Loucy (cell line): Measurements from ENCODE around the gene KLF3.

Experiments
- H2AFZ ChIP-seq: fragments of 200-600 bp; sonication (generic); 2 replicates; pipeline ENCODE4 v1.6.0; 2016; ENCODE audit warnings: antibody characterized with exemption, mild to moderate bottlenecking, low read length, moderate library complexity
- H3F3A ChIP-seq: fragments of 200-600 bp; 2 replicates; pipeline ENCODE4 v1.6.0; 2016; ENCODE audit warnings: antibody characterized with exemption, low read depth, mild to moderate bottlenecking
- H3K27me3 ChIP-seq: fragments of 200-600 bp; sonication (generic); 2 replicates; pipeline ENCODE4 v1.6.1; 2014; ENCODE audit warnings: low read length, mild to moderate bottlenecking; ENCODE audit not compliant: insufficient read depth, poor library complexity, severe bottlenecking
- H3K36me3 ChIP-seq: fragments of 200-600 bp; sonication (generic); 2 replicates; pipeline ENCODE4 v1.6.1; 2016; ENCODE audit warnings: low read length; ENCODE audit not compliant: insufficient read depth
- H3K4me1 ChIP-seq: fragments of 200-600 bp; sonication (generic); 2 replicates; pipeline ENCODE4 v1.5.1; 2014; ENCODE audit warnings: low read length, mild to moderate bottlenecking; ENCODE audit not compliant: insufficient read depth, poor library complexity, severe bottlenecking
- H3K4me2 ChIP-seq: fragments of 200-600 bp; sonication (generic); 2 replicates; pipeline ENCODE4 v1.6.0; 2014; ENCODE audit warnings: antibody characterized with exemption, low read length, low read depth, mild to moderate bottlenecking; ENCODE audit not compliant: poor library complexity, severe bottlenecking
- H3K4me3 ChIP-seq: fragments of 200-600 bp; sonication (generic); 2 replicates; pipeline ENCODE4 v1.5.1; 2014; ENCODE audit warnings: low read length, mild to moderate bottlenecking, mixed read lengths; ENCODE audit not compliant: poor library complexity, severe bottlenecking
- H3K79me2 ChIP-seq: fragments of 200-600 bp; sonication (generic); 2 replicates; pipeline ENCODE4 v1.6.1; 2014; ENCODE audit warnings: low read length; ENCODE audit not compliant: insufficient read depth
- H3K9ac ChIP-seq: fragments of 200-600 bp; sonication (generic); 2 replicates; pipeline ENCODE4 v1.6.0; 2014; ENCODE audit warnings: mild to moderate bottlenecking, low read depth, low read length, moderate library complexity; ENCODE audit not compliant: poor library complexity, severe bottlenecking
- H3K9me2 ChIP-seq: fragments of 200-600 bp; sonication (generic); replicated peaks from 2 replicates; pipeline ENCODE4 v1.6.1; 2016; ENCODE audit warnings: low read depth, low read length, mixed read lengths
- H3K9me3 ChIP-seq: fragments of 200-600 bp; sonication (generic); 2 replicates; pipeline ENCODE4 v1.6.1; 2014; ENCODE audit warnings: mild to moderate bottlenecking, antibody characterized with exemption, low read length, low read depth; ENCODE audit not compliant: insufficient read depth
- H4K20me1 ChIP-seq: fragments of 200-600 bp; sonication (generic); 2 replicates; pipeline ENCODE4 v1.6.0; 2014; ENCODE audit warnings: antibody characterized with exemption, low read length, mild to moderate bottlenecking; ENCODE audit not compliant: insufficient read depth, poor library complexity, severe bottlenecking
- CTCF ChIP-seq: fragments of 200-600 bp; sonication (generic); conservative IDR thresholded peaks from 2 replicates; pipeline ENCODE4 v1.5.1; 2014; ENCODE audit warnings: mild to moderate bottlenecking, antibody characterized with exemption, low read length
- EZH2phosphoT487 ChIP-seq: fragments of 200-600 bp; IDR thresholded peaks from 2 replicates; pipeline ENCODE4 v1.6.1; 2018; ENCODE audit warnings: antibody characterized with exemption, mild to moderate bottlenecking, moderate library complexity, borderline replicate concordance

The KLF3 gene

GRCh38 chr4:38682336-38682735 is 18.3 kb downstream of the KLF3 start:
- no peaks in the 10 kb centered on the region for H4K20me1 ChIP-seq

GRCh38 chr4:38683276-38683675 is 19.3 kb downstream of the KLF3 start:
- Histone ChIP-seq H4K20me1 (no peaks in the 10 kb centered on the region), H3K9me3 (no peaks in the 10 kb centered on the region)

More at GRCh38 chr4:38682336-38682735, 18.3 kb downstream of the KLF3 start:
- no peaks in the 10 kb centered on the region for H3K79me2 ChIP-seq
- no peak overlapping the region for H3K4me2 ChIP-seq
- H3K4me3 ChIP-seq = no peak overlapping the region
- H3K27me3 ChIP-seq = no peaks in the 10 kb centered on the region
- no peaks in the 10 kb centered on the region for H3K36me3 ChIP-seq
- H3K9me3 ChIP-seq = no peaks in the 10 kb centered on the region
- no peaks in the 10 kb centered on the region for H3K9me2 ChIP-seq
- no peaks in the 10 kb centered on the region for H3F3A ChIP-seq
- H3K9ac ChIP-seq = no peak overlapping the region
- H3K4me1 ChIP-seq = no peaks in the 10 kb centered on the region
- H2AFZ ChIP-seq = no peak overlapping the region
- no peak for TF ChIP-seq CTCF
- no peak for TF ChIP-seq EZH2phosphoT487

GRCh38 chr4:38684271-38684670 is 20.3 kb downstream of the KLF3 start:
- H3K4me3 ChIP-seq = no peak overlapping the region
- H3K36me3 ChIP-seq = no peaks in the 10 kb centered on the region
- no peaks in the 10 kb centered on the region for H3K9me3 ChIP-seq
- no peaks in the 10 kb centered on the region for H3K79me2 ChIP-seq
- no peak overlapping the region for H3K9ac ChIP-seq
- no peaks in the 10 kb centered on the region for H3K9me2 ChIP-seq
- TF ChIP-seq EZH2phosphoT487 (no peak), CTCF (no peak)
- no peak overlapping the region for H3K4me2 ChIP-seq
- no peaks in the 10 kb centered on the region for H4K20me1 ChIP-seq
- no peaks in the 10 kb centered on the region for H3K4me1 ChIP-seq
- H3K27me3 ChIP-seq = no peaks in the 10 kb centered on the region
- H2AFZ ChIP-seq = no peak overlapping the region
- H3F3A ChIP-seq = no peaks in the 10 kb centered on the region

More at GRCh38 chr4:38683276-38683675, 19.3 kb downstream of the KLF3 start:
- TF ChIP-seq EZH2phosphoT487 (no peak), CTCF (no peak)
- no peaks in the 10 kb centered on the region for H3K4me1 ChIP-seq
- H3F3A ChIP-seq = no peaks in the 10 kb centered on the region
- no peaks in the 10 kb centered on the region for H3K79me2 ChIP-seq
- H3K9me2 ChIP-seq = no peaks in the 10 kb centered on the region
- H3K4me3 ChIP-seq = no peak overlapping the region
- no peaks in the 10 kb centered on the region for H3K36me3 ChIP-seq
- no peak overlapping the region for H2AFZ ChIP-seq
- H3K4me2 ChIP-seq = no peak overlapping the region
- no peak overlapping the region for H3K9ac ChIP-seq
- no peaks in the 10 kb centered on the region for H3K27me3 ChIP-seq
